ENCODE results near the gene WDFY4.

GRCh38 chr10:48765527-48765926, 80.9 kb downstream of the WDFY4 start:
- TF ChIP-seq CTCF (tag by site-specific recombination; IDR thresholded peaks at IDR 0.05) (no peak), MYNN (tag by site-specific recombination; IDR thresholded peaks at IDR 0.05; ENCODE audit: borderline replicate concordance) (no peak)

Measured in HEK293 (cell line).